HepG2 (cell line): ENCODE measurements around the gene TAB3. TPM values are rescaled to one million over a fixed set of nuclear protein-coding genes. Genes with fewer than 3 reads are reported as not detected.

Source experiments
- ATAC-seq: fragments of 200-7000 bp; cut with Tn5 transposase; 3 replicates; pipeline ENCODE4 v1.9.1; 2020; ENCODE audit warnings: mild to moderate bottlenecking, moderate library complexity
- BruUV-seq: library from RNA; stranded (reverse); fragments of 400-500 nt; replicated peaks from 2 replicates; lab custom pipeline; 2021; lab: Mats Ljungman, UMichigan
- CTCF ChIA-PET: fragments of 300-600 bp; formaldehyde crosslinking; extraction: SDS; loops from one replicate; lab custom pipeline; 2021; ENCODE audit warnings: low total read pairs, inconsistent platforms, low intra/inter-chr PET ratio; lab: Yijun Ruan, JAX
- POLR2A ChIA-PET: fragments of 350-600 bp; sonication (Branson Sonifier 250); formaldehyde crosslinking; loops from one replicate; lab custom pipeline; 2020; ENCODE audit warnings: antibody characterized with exemption, inconsistent platforms; lab: Yijun Ruan, JAX
- DNase-seq: peaks from one replicate; pipeline ENCODE4 v3.0.0-alpha.2; 2015; ENCODE audit warnings: low spot score
- FAIRE-seq: peaks from 3 replicates; lab custom pipeline; 2011; peaks lifted over from hg19 to GRCh38; lab: Jason Lieb, UNC
- H2AFZ ChIP-seq: one replicate; pipeline ENCODE4 v1.6.1; 2011; ENCODE audit warnings: low read length, inconsistent platforms
- H3K27ac ChIP-seq: fragments of 300-600 bp; 3 replicates; pipeline ENCODE4 v1.8.0; 2011; ENCODE audit warnings: mixed run types, mild to moderate bottlenecking, mixed read lengths, low read length, inconsistent platforms; ENCODE audit not compliant: insufficient read depth; ENCODE audit errors: extremely low read length
- H3K27me3 ChIP-seq, 2 experiments: fragments of 200-600 bp in 1 of 2; 2 replicates in 1 of 2; 3 replicates in 1 of 2; pipeline versions ENCODE4 v1.6.0 to v1.8.0; 2011; ENCODE audit warnings: low read length in 2 of 2, mild to moderate bottlenecking in 2 of 2, moderate library complexity in 2 of 2, inconsistent platforms in 1 of 2; ENCODE audit not compliant: insufficient read depth in 2 of 2, control insufficient read depth in 1 of 2
- H3K36me3 ChIP-seq, 2 experiments: fragments of 200-600 bp in 1 of 2; replicated peaks in 1 of 2; 2 replicates in 1 of 2; 3 replicates in 1 of 2; pipeline versions ENCODE4 v1.5.1 to v1.8.0; 2011; ENCODE audit warnings: low read length in 2 of 2, inconsistent platforms in 1 of 2; ENCODE audit not compliant: insufficient read depth in 2 of 2, control insufficient read depth in 1 of 2
- H3K4me1 ChIP-seq: 2 replicates; pipeline ENCODE4 v1.5.1; 2012; ENCODE audit warnings: low read length, inconsistent platforms; ENCODE audit not compliant: insufficient read depth
- H3K4me2 ChIP-seq: 2 replicates; pipeline ENCODE4 v1.6.0; 2011; ENCODE audit warnings: low read depth, low read length, inconsistent platforms
- H3K4me3 ChIP-seq, 3 experiments: fragments of 200-600 bp in 1 of 3; sonication (generic), shearing (Covaris generic) in 1 of 3; replicated peaks in 1 of 3; 2 replicates each; pipeline ENCODE4 v1.5.1; 2011 to 2016; ENCODE audit warnings: low read length in 3 of 3, inconsistent platforms in 2 of 3, low read depth in 2 of 3, mild to moderate bottlenecking in 2 of 3, control low read depth in 1 of 3, mixed read lengths in 1 of 3; ENCODE audit not compliant: insufficient read depth in 1 of 3
- H3K79me2 ChIP-seq: one replicate; pipeline ENCODE4 v1.6.1; 2011; ENCODE audit warnings: low read length, inconsistent platforms; ENCODE audit not compliant: insufficient read depth
- H3K9ac ChIP-seq: 2 replicates; pipeline ENCODE4 v1.6.0; 2011; ENCODE audit warnings: mild to moderate bottlenecking, low read depth, low read length, inconsistent platforms; ENCODE audit not compliant: insufficient read depth
- H3K9me3 ChIP-seq: 2 replicates; pipeline ENCODE4 v1.5.1; 2012; ENCODE audit warnings: mild to moderate bottlenecking, low read length
- H4K20me1 ChIP-seq: 2 replicates; pipeline ENCODE4 v1.6.0; 2011; ENCODE audit warnings: inconsistent platforms, mild to moderate bottlenecking, low read length, moderate library complexity; ENCODE audit not compliant: insufficient read depth
- CHCHD3 ChIP-seq: sonication (generic); formaldehyde crosslinking; IDR thresholded peaks from 2 replicates; pipeline ENCODE4 v1.8.0; 2022; ENCODE audit warnings: mild to moderate bottlenecking, missing genetic modification reagents, moderate library complexity
- ISX ChIP-seq: sonication (generic); formaldehyde crosslinking; conservative IDR thresholded peaks from 2 replicates; pipeline ENCODE4 v1.5.0; 2020; ENCODE audit warnings: missing genetic modification reagents
- KDM3A ChIP-seq: IDR thresholded peaks from 2 replicates; pipeline ENCODE4 v1.6.1; 2018; ENCODE audit warnings: low read depth, missing compliant biosample characterization
- KDM4B ChIP-seq: sonication (generic); formaldehyde crosslinking; IDR thresholded peaks from 2 replicates; pipeline ENCODE4 v1.4.0; 2020; ENCODE audit warnings: missing genetic modification reagents
- MAZ ChIP-seq, 2 experiments: sonication (generic) in 1 of 2; formaldehyde crosslinking in 1 of 2; IDR thresholded peaks; 2 replicates each; pipeline versions ENCODE4 v1.5.0 to v1.6.1; 2012 to 2020; ENCODE audit warnings: low read depth in 2 of 2, mild to moderate bottlenecking in 2 of 2, borderline replicate concordance in 1 of 2, improper control_type of control experiment in 1 of 2, low read length in 1 of 2, missing genetic modification reagents in 1 of 2, moderate library complexity in 1 of 2
- MTF2 ChIP-seq: sonication (generic); formaldehyde crosslinking; IDR thresholded peaks from 2 replicates; pipeline ENCODE4 v1.5.0; 2020; ENCODE audit warnings: missing genetic modification reagents, borderline replicate concordance
- PPARG ChIP-seq: conservative IDR thresholded peaks from 2 replicates; pipeline ENCODE4 v1.6.1; 2016; ENCODE audit warnings: missing biosample characterization, missing genetic modification reagents
- SAP130 ChIP-seq: IDR thresholded peaks from 2 replicates; pipeline ENCODE4 v1.6.1; 2016; ENCODE audit warnings: low read depth
- ZBTB42 ChIP-seq: sonication (generic); formaldehyde crosslinking; IDR thresholded peaks from 2 replicates; pipeline ENCODE4 v1.5.0; 2020; ENCODE audit warnings: mild to moderate bottlenecking, missing genetic modification reagents
- ZNF12 ChIP-seq: sonication (generic); formaldehyde crosslinking; IDR thresholded peaks from 2 replicates; pipeline ENCODE4 v1.5.0; 2020; ENCODE audit warnings: missing genetic modification reagents
- ZNF253 ChIP-seq: sonication (generic); formaldehyde crosslinking; IDR thresholded peaks from 2 replicates; pipeline ENCODE4 v1.8.0; 2022; ENCODE audit warnings: mild to moderate bottlenecking, missing genetic modification reagents, borderline replicate concordance
- ZNF580 ChIP-seq: IDR thresholded peaks from 2 replicates; pipeline ENCODE4 v1.6.1; 2016; ENCODE audit warnings: low read depth, borderline replicate concordance
- WGBS: methylation state at CpG from one replicate; pipeline ENCODE4 v1.1.6; 2017; ENCODE audit warnings: low lambda C conversion rate; 5-methylcytosine and 5-hydroxymethylcytosine counted together
- in situ Hi-C: cut with HindIII; loops from 2 replicates; pipeline ENCODE4 v1.10.0; 2017; ENCODE audit warnings: low pct_unique_long_range_greater_than_20kb; ENCODE audit not compliant: extremely low pct_ligation_motif_present
- intact Hi-C: fragments of 100-400 bp; cut with micrococcal nuclease; formaldehyde crosslinking; loops from one replicate; pipeline ENCODE4 v1.10.0; 2022; ENCODE audit not compliant: unreplicated experiment
- polyA plus RNA-seq, 8 experiments: library from polyadenylated mRNA; depleted of rRNA in 3 of 8; stranded (reverse) in 7 of 8; unstranded in 1 of 8; fragments of >200 nt; fragmentation: Illumina TruSeq in 4 of 8; extraction: Trizol in 4 of 8; gene quantifications; 2 replicates each; pipeline versions ENCODE4 v1.2.1 to v1.2.3, GENCODE V29; 2011 to 2016; ENCODE audit warnings: low read depth in 4 of 8, missing spikeins in 1 of 8, mixed read lengths in 1 of 8; ENCODE audit not compliant: insufficient read depth in 1 of 8
- total RNA-seq, 5 experiments: library from RNA; depleted of rRNA; stranded (reverse); fragments of >200 nt; fragmentation: Illumina TruSeq; extraction: Trizol; gene quantifications; 2 replicates each; pipeline ENCODE4 v1.2.3, GENCODE V29; 2016; ENCODE audit warnings: low read depth in 1 of 5

TAB3 gene
- total and polyA plus RNA-seq, 2 of the 13 experiments (the other 11 are each of a cell fraction or from before 2014, with no cell fraction given), result 27.2 to 59.8 TPM

- Histone ChIP-seq H3K79me2 (no peaks in the 10 kb centered on the region), H3K9ac (no peak overlapping the region), H3K4me3 (no peak overlapping the region), H4K20me1 (no peaks in the 10 kb centered on the region), H3K27ac (no peak overlapping the region), H3K4me1 (no peaks in the 10 kb centered on the region), H3K9me3 (no peaks in the 10 kb centered on the region), H2AFZ (no peak overlapping the region), H3K27me3 (no peaks in the 10 kb centered on the region; a peak in 1 of 5 replicates), H3K4me2 (no peak overlapping the region), H3K36me3 (no peaks in the 10 kb centered on the region)
- no peak for FAIRE-seq
- intact Hi-C loops, result no loop called here
- in situ Hi-C loops, result no loop called here
- CTCF ChIA-PET, result no interaction called here
- DNase-seq, result no peak
- TF ChIP-seq SAP130, result no peak
- no peak for TF ChIP-seq ZNF253 (CRISPR knock-in tag)
- TF ChIP-seq MAZ (IDR thresholded peaks at IDR 0.05; ENCODE audit: borderline replicate concordance, low read depth, low read length), result no peak
- TF ChIP-seq MAZ (CRISPR knock-in tag; IDR thresholded peaks at IDR 0.05; ENCODE audit: low read depth), result no peak
- TF ChIP-seq MTF2, result no peak
- no peak for TF ChIP-seq ZNF12 (CRISPR knock-in tag)
- TF ChIP-seq KDM4B (CRISPR knock-in tag), result no peak
- no peak for TF ChIP-seq CHCHD3 (CRISPR knock-in tag)
- TF ChIP-seq KDM3A (CRISPR knock-in tag), result no peak
- TF ChIP-seq ZBTB42 (CRISPR knock-in tag), result no peak
- BruUV-seq, result no TSS peak
- POLR2A ChIA-PET, result no interaction called here
- no peak for ATAC-seq
Observed at GRCh38 chrX:30786374-30786773, 102.7 kb downstream of the TAB3 start.

GRCh38 chrX:30781711-30782444 is 107.2 kb downstream of the TAB3 start:
- Histone ChIP-seq H3K36me3 (no peaks in the 10 kb centered on the region), H3K4me1 (no peaks in the 10 kb centered on the region), H3K4me3 (no peak overlapping the region), H2AFZ (no peak overlapping the region), H3K9ac (no peak overlapping the region), H3K27me3 (no peaks in the 10 kb centered on the region), H3K4me2 (no peak overlapping the region), H3K27ac (no peak overlapping the region), H4K20me1 (no peaks in the 10 kb centered on the region), H3K9me3 (no peaks in the 10 kb centered on the region), H3K79me2 (no peaks in the 10 kb centered on the region)
- FAIRE-seq, result no peak
- intact Hi-C loops, result no loop called here
- in situ Hi-C loops, result no loop called here
- TF ChIP-seq ZNF580 (CRISPR knock-in tag), result no peak
- TF ChIP-seq PPARG (CRISPR knock-in tag), result no peak
- TF ChIP-seq ISX (CRISPR knock-in tag), result no peak
- no peak for DNase-seq
- BruUV-seq, result no TSS peak
- CTCF ChIA-PET, result no interaction called here
- ATAC-seq, result no peak
- 5% methylated on average over 1 of the region's 1 CpG for WGBS
- POLR2A ChIA-PET, result no interaction called here
